D721Med (cell line): ENCODE results near the gene ERG28.

Source experiments
- DNase-seq: peaks from one replicate; pipeline ENCODE4 v3.0.0; 2011; ENCODE audit warnings: low spot score; ENCODE audit not compliant: insufficient read length
- FAIRE-seq: peaks from 2 replicates; lab custom pipeline; 2011; peaks lifted over from hg19 to GRCh38; lab: Jason Lieb, UNC
- CTCF ChIP-seq: IDR thresholded peaks from 2 replicates; pipeline ENCODE4 v1.5.1; 2012; ENCODE audit warnings: mild to moderate bottlenecking, control low read depth; ENCODE audit not compliant: insufficient read depth; ENCODE audit errors: missing control alignments

The ERG28 gene

GRCh38 chr14:75649337-75649736, 11.3 kb downstream of the ERG28 start:
- FAIRE-seq (no peak), DNase-seq (no peak)
- TF ChIP-seq CTCF: no peak

GRCh38 chr14:75648066-75648838, 12.4 kb downstream of the ERG28 start:
- TF ChIP-seq CTCF: no peak
- no peak for DNase-seq
- no peak for FAIRE-seq

- FAIRE-seq (no peak), DNase-seq (no peak)
- no peak for TF ChIP-seq CTCF
Measured at GRCh38 chr14:75647640-75648039, 13.0 kb downstream of the ERG28 start.

- DNase-seq (no peak), FAIRE-seq (no peak)
- TF ChIP-seq CTCF: no peak
Measured at GRCh38 chr14:75646762-75647161, 13.9 kb downstream of the ERG28 start.

GRCh38 chr14:75645056-75645455, 15.6 kb downstream of the ERG28 start:
- FAIRE-seq: no peak
- no peak for TF ChIP-seq CTCF
- DNase-seq: no peak

GRCh38 chr14:75643985-75644384, 16.7 kb downstream of the ERG28 start:
- TF ChIP-seq CTCF: no peak
- FAIRE-seq (no peak), DNase-seq (no peak)

GRCh38 chr14:75640876-75641275, 19.8 kb downstream of the ERG28 start:
- no peak for TF ChIP-seq CTCF
- no peak for FAIRE-seq
- DNase-seq: no peak
